ENCODE results near the gene RAC2.

The RAC2 gene

DNA sequence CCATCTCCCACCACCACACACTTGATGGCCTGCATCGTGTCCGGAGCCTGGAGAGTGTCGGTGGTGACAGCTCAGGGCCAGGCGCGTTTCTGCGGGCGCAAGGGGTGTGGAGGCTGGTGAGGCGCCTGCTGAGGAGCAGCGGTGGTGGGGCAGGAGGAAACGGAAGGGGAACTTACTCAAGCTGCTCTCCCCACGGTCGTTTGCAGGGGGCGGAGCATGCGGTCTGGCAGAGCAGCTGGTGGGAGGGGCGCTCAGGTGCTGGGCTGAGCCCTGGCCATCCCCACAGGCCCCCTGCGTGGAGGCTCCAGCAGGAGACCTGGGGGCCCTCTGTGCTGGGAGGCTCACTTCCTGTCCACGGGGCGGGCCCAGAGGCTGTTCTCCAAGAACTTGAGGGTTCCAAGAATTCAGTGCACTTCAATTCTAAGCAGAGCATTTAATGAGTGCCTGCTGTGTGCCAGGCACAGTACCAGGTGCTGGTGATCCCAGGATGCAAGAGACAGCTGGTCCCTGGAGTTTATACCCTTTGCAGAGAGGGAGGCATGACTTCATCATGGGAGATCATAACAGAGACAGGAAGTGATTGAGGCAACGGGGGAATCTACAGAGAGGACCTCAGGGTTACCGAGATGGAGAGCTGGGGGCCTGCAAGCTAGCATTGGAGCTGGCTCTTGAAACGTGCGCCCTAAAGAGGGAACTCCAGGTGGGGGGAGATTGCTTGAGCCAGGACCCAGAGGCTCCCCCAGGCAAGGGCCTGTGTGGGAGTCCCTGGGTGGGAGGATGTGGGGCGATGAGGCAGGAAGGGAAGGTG is at the start of gene RAC2:
Gene RAC2 (minus strand): TSS at position 156 of the 808 bp plus-strand sequence. CDS start 121 bp downstream, at position 35.
- peak; percentile 68 for DNase-seq (ENCODE audit: low spot score)

DNA sequence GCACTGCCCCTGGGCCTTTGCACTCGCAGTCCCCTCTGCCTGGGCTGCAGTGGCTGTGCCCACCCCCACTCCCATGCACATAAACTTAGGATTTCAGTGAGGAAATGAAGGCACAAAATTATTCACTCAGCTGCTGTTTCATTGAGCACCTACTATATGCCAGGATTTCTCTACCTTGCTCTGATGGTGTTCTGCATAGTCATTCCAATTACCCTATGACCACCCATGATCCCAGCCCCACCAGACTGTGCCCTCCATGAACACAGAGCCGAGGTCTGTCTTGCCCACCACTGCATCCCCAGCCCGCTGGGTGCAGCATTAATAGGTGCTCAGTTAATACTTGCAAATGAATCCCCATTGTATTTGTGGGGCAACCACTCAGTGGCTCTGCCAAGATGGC is 49.1 kb upstream of the RAC2 start:
- DNase-seq (ENCODE audit: low spot score): no peak

DNA sequence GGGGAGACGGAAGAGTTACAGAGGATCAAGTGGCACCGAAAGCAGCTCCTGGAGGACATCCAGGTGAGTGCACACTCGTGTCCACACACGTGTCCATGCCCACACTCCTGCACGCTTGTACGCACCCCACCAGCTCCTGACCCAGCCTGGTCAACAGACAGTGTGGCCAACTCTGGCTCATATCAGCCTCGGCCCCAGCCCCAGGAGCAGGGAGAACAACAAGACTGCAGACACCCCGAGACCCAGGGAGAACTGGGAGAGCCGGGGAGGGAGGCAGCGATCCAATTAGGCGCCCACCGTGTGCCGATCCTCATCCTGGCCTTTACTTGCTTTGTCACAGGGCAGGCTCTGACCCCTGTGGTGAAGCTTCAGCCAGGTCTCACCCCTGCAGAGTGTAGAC is 48.6 kb upstream of the RAC2 start:
- DNase-seq (ENCODE audit: low spot score): no peak

DNA sequence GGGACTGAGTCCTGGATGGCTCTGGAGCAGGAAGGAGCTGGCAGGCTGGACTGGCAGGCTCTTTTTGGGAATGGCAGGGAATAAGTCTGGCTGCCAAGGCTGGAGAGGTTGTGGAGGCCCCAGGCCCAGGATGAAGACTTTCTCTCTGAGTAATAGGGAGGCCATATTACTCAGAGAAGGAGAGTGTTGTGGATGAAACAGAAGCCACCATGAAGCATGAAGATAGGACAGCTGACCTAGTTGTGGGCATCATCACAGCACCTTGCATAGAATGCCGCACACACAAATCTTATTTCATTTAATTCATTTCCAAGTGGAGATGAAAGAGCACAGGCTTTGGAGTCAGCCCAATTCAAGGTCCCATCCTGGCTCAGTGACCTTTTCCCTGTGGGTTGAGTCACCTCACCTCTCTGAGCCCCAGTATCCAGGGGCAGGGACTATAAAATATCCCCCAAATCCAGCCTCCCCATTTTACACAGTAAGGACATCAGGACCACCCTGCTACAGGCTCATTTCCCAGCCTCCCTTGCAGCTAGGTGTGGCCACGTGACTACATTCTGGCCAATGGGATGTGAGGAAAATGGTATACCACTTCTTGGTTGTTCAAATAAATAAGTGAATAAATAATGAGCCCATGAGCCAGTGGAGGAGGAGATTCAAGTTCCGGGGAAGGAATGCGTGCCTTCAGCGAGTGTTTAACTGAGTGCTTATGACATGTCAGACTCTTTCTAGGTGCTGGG is 47.7 kb upstream of the RAC2 start:
- DNase-seq (ENCODE audit: low spot score): no peak

DNA sequence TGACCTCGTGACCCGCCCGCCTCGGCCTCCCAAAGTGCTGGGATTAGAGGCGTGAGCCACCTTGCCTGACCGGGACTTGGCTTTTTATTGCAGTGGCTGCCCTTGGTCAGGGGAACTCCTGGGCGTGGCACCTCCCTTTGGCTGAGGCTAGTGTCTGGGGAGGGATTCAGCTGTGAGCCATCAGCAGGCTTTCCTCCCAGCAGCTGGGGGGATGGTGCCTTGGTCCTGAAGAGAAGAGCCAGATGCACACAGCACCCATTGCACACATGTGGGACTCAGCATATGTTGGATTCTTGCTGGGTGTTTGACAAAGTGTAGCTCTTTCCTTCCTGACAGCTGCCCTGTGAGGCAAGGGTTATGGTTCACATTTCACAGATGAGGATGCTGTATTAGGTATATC is 46.7 kb upstream of the RAC2 start:
- no peak for DNase-seq (ENCODE audit: low spot score)

DNA sequence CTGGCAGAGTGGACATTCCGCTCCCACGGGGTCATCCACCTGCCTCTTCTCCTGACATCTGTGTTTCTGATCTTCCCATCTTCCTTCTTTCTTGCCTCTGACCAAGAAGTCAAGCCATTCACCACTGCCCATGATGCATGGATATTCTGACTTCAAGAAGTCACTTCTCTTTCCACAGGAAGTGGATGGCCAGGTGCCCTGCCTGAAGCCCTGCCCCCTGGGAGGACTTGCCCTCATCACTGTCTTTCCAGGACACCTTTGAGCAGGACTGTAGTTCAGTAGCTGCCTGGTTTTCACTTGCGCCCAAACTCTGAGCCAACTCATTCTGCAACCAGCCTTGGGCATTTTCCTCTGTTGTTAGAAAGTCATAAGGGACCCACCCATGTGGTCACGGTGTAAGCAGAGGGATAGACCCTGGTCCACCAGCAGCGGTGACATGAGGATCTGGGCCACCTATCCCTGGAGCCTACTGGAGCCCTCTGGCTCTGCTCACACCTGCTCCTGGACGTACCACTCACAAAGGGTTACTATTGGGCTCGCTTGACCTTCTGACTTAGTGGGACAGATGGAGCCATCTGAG is 45.2 kb upstream of the RAC2 start:
- no peak for DNase-seq (ENCODE audit: low spot score)

DNA sequence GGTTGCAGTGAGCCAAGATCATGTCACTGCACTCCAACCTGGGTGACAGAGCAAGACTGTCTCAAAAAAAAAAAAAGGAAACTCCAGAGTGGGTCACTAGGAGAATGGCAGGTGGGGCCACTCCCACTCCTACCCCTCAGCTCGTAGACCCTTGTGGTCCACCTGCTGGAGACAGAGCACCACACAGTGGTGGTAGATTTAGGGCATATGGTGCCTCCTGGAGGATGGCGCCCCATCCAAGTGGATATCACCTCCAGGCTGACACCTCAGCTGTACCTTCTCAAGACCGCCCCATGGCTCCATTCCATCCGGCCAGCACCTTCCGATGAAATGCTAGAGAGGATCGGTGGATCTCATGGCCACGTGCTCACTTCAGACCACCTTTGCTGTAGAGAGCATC is 44.5 kb upstream of the RAC2 start:
- DNase-seq (ENCODE audit: low spot score): no peak

DNA sequence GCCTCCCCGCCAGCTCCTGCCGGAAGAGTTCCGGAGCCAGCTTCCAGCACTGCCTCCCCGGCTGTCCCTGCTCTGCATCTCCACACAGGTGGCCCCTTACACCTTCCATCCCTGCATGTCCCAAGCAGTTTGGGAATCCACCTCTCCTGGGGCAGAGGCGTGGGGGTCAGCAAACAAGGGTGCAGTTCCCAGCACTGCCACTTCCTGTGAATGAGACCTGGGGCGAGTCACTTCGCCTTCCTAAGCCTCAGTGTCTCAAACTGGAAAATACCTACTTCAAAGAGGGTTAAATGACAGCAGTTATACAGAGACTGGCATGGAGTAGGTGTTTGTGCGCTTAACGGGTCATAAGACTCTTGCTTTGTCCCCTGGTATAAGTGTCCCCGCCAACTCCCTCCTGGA is 43.5 kb upstream of the RAC2 start:
- DNase-seq (ENCODE audit: low spot score): no peak

DNA sequence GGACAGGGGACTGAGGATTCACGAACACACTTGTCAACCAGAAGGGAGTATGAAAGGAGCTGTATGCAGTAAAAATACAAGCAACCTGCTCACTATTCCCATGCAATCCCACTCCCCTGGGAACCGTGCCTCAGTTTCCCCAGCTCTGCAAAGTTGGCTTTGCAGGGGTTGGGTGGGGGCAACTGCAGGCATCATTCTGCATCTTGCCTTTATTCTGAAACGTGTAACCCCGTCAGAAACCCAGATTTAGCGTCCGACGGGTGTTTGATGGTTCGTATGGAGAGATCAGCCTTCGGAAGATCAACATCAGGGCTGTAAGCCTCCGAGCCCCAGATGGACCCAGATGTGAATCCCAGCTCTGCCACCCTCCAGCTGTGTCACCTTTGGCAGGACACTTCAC is 41.9 kb upstream of the RAC2 start:
- DNase-seq (ENCODE audit: low spot score): no peak

DNA sequence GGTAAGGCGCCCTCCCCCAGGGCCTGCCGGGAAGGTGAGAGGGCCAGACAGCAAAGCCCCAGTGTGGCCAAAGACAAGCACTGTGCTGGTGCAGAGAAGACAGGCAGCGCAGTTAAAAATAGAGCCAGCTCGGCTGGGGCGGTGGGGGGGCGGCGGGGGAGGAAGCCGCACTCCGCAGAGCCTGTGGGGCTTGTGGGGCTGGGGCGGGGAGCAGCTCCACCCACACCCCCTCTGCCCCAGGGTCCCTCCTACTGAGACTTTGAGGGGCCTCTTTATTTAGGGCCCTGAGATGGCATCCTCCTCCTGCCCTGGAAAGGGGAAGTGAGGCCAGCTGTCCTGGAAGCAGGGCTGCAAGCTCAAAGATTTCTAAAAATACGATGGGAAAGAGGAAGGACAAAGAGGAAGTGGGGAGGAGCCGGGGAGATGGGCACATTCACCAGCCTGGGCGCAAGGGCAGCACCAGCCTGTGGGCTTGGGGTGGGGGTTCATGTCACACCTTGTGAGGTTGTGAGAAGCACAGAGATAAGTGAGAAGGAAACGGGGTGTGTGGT is 40.8 kb upstream of the RAC2 start:
- no peak for DNase-seq (ENCODE audit: low spot score)

DNA sequence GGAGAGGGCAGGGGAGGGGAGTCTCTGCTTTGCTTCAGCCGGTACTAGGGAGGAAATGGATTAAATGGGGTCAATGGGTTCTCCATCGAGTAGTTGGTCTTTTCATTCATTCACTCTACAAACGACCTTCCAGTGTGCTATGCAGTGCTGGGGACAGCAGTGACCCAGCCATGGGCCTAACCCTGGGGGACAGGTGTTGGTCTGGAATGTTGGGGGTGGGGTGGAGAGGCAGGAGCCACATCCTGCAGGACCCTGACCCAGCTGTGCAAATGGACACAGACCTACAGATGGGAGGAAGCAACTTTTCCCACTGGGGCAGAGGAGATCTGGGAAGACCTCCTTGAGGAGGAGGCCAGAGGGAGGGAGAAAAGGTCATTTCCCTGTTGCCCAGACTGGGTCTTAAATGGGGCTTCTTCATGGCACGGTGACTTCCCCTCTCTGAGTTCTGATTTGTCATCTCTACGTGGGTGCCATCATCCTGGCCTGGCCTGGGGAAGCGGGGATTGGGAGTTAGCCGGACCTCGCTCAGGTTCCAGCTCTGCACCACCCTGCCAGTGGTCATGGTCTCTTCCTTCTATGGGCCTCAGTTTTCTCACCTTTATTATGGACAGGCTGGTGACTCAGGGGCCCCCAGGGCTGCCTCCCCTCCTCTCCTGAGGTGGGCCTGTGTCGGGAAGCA is 40.2 kb upstream of the RAC2 start:
- DNase-seq (ENCODE audit: low spot score): no peak

DNA sequence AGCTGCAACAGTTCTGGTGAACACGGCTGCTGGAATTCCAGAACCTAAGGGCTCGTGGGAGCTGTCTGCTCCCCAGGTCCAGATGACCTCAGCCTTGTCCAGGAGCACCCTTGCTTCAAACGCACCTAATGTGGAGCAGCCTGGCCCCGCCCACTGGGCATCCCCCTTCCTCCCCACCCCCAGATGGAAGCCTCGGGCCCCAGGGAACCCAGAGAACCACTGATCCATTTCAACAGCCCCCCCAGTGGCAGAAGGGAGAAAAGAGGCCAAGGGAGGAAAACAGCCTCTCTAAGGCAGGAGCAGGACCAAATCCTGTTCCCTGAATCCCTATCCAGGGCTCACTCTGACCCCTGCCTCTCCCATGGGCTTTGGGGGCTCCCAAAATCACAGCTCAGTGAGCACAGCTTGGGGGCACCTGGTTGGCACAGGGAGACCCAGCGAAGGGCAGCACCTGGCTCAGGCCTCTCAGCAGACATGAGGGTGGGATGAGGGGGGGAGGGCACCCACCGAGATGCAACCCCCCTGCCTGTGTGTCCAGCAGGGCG is 39.4 kb upstream of the RAC2 start:
- no peak for DNase-seq (ENCODE audit: low spot score)

DNA sequence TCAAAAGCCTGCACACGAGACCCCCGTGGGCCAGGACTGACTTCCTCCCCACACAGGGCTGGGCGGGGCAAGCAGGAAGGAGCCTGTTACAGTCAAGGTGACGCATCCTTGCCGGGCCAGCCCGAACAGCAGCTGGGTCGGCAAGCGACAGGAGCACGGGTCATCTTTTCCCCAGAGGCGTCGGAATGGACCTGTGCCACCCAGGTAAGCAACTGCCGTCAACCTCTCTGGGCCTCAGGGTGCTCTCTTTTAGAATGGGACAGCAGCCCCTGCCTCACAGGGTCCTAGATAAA is 38.3 kb upstream of the RAC2 start, which contains the start of gene CYTH4:
Gene CYTH4 (plus strand): TSS at position 124 of the 293 bp plus-strand sequence. CDS start 62 bp downstream, at position 186.
- DNase-seq (ENCODE audit: low spot score): no peak

DNA sequence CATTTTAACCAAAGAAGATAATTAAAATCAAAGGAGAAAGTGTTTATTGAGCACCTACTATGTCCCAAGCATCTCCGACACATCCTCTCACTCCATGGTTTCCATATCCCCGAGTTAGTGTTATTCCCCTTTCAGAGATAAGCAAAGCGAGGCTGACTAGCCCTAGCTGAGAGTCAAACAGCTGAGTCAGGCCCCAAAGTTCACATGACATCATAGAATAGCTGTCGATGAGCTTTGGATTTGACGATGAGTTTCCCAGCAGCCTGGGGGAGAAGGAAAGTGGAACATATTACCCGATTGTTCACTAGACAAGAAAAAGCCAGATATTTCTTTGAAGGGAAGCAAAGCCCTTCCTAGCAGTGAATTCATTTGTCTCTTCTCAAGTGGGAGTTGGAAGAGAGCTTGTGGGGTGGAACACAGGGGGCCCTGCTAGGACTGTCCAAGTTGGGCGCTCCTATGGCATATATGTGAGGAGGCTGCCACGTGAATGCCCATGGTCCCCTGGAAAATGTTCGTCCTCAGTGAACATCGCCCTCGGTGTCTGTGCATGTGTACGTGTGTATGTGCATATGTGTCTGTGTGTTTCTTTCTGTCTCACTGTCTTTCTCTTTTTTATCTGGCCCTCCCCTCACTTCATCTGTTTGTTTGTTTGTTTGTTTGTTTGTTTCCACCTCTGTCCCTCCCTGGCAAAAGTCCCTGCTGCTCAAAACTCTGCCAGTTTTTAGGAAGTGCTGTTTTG is 37.7 kb upstream of the RAC2 start:
- no peak for DNase-seq (ENCODE audit: low spot score)

DNA sequence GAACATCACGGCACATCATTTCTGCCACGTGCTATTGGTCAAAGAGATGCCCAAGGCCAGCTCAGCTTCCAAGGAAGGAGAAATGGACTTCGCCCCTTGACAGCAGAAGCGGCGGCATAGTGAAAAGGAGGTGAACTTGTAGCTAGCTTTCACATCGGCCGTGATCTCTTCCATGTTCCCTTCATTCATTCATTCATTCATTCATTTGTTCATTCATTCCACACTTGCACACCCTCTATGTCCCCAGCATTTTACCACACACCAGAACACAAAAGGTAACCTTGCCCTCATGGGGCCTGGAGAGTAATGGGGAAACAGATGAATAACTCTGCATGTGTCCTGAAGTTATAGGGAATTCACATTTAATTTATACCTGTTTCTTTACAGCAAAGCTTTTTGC is 37.1 kb upstream of the RAC2 start:
- no peak for DNase-seq (ENCODE audit: low spot score)

DNA sequence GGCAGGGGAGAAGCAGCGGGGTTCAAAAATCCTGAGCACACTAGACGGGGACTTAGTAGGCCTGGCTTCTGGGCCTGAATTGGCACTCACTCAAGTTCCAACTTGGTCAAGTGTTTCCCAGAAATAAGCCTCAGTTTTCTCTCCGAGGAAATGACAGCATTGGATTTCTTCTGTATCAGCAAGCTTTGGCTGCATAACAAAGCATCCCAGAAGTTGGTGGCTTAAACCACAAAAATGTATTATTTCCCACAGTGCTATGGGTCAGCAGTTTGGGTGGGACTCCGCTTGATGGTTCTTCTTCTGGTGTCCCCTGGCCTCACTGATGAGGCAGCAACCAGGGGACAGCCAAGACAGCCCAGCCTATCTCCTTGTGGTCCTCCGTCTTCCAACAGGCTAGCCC is 36.6 kb upstream of the RAC2 start:
- no peak for DNase-seq (ENCODE audit: low spot score)

DNA sequence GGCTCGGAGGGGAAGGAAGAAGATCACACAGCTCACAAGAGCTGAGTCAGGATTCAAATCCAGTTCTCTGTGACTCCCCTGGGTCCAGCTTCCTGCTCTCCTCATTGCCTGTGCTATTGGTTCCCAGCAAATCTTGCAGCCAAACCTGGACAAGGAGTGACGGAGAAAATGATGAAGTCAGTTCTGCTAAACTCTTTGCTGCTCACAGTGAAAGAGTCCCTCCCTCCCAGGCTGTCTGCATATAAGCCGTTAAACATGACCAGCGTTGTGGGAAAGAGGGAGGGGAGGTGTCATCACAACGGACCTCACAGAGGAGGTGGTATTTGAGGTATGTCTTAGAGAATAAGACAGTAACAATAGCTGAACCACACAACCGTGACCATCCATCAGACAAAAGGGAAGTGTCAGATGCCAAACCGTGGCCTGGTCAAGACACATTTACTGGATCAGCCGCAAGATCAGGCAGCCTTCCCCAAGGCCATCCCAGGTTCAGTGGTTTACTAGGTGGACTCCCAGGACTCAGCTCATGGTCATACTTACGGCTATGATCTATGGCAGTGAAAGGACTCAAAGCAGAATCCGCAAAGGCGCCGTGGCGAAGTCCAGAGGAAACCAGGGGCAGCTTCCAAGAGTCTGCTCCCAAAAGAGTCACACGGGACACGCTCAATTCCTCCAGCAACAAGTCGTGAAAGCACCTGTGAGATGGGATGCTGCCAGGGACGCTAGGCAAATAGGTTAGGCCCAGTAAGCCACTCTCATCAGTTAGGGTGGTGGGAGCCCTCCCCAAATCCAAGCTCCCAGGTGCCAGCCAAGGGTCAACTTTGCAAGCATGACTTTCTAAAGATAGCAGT is 35.5 kb upstream of the RAC2 start:
- no peak for DNase-seq (ENCODE audit: low spot score)

DNA sequence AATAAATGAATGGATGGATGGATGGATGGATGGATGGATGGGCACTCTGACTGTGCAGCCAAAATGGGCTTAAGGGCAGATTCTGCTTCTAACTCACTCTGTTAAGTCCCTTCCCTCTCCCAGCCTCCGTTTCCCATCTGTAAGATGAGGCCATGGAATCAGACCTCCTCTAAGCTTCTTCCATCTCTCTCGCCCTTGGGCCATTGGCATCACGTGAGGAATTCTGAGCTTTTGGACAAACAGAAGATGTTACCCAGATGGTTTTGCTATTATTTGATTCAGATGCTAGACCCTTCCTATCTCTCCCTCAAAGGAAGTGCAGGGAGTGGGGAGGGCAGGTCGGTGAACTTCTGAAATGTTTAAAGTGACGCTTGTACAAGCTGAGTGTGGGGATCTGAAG is 34.2 kb upstream of the RAC2 start:
- no peak for DNase-seq (ENCODE audit: low spot score)

DNA sequence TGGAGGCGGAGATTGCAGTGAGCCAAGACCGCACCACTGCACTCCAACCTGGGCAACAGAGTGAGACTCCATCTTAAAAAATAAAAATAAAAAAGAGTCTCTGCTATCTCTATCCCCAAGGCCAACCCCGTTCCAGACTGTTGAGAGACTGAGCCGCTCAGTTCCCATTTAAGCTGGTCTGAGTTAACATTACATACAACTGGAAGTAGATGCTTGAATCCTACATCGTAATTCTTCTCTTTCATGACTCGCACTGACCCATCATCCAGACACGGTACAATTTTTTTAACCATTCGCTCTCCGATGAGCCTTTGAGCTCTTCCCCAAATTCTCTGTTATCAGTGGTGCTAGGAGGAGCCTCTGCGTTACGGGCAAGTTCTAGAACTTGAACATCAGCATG is 33.3 kb upstream of the RAC2 start:
- no peak for DNase-seq (ENCODE audit: low spot score)

DNA sequence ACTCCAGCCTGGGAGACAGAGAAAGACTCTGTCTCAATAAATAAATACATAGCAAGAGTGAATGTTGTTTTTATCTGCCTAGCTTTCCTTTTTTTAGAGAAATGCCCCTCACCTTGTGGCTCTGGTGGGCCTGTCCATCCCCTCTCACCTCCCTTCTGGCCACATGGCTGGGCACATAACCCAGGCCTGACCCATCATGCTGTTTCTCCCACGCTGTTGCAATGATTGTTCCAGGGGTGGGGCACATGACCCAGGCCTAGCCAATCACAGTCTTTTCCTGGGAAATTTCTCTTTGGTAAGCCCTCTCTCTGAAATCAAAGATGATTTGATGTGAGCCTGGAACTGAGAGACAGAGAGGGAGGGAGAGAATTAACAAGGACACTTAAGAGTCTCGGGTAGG is 32.7 kb upstream of the RAC2 start:
- DNase-seq (ENCODE audit: low spot score): no peak

DNA sequence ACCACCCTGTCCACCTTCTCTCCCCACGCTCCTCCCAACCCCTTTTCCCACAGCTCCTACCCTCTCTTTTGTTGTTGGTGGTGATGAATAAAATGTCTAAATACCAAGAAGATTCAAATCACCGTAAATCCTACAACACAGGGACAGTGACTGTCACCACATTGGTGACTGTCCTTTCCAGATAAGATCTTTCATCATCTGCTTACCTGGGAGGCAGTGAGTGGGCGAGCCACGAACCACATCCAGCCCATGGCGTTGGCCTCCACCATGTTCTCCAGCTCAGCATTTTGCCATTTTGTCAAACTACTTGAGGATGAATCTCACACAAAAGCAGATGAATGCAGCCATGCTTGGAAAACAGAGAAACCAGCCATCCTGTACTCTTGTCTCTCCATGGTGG is 31.6 kb upstream of the RAC2 start:
- no peak for DNase-seq (ENCODE audit: low spot score)
